HG03280 (cell line): Measurements from ENCODE around the gene PIGK.
A peak's percentile ranks its signal among the peaks of the same experiment; 100 is the strongest.
"Not testable (repeated sequence)": the region's sequence is repeated elsewhere in the genome, so short reads cannot be mapped to it uniquely, and the experiment has no call there.

Source experiments
- ATAC-seq: cut with Tn5 transposase; IDR thresholded peaks from one replicate; pipeline ENCODE4 v1.9.1; 2021; ENCODE audit warnings: mild to moderate bottlenecking, moderate library complexity; ENCODE audit not compliant: unreplicated experiment

Gene PIGK

GRCh38 chr1:77197351-77197750 lies 21.9 kb downstream of the PIGK start:
- ATAC-seq: no peak

GRCh38 chr1:77193951-77194350 lies 25.3 kb downstream of the PIGK start:
- ATAC-seq: no peak

GRCh38 chr1:77188770-77189169 lies 30.5 kb downstream of the PIGK start:
- ATAC-seq: no peak

GRCh38 chr1:77186907-77187306 lies 32.3 kb downstream of the PIGK start:
- not testable (repeated sequence) for ATAC-seq

- ATAC-seq: no peak
These were observed 37.1 kb downstream of the PIGK start for GRCh38 chr1:77182083-77182482.

- ATAC-seq: no peak
These were observed 39.6 kb downstream of the PIGK start for GRCh38 chr1:77179632-77180031.

- ATAC-seq: no peak
These were observed 43.9 kb downstream of the PIGK start for GRCh38 chr1:77175230-77175844.

- ATAC-seq: no peak
These were observed 48.5 kb downstream of the PIGK start for GRCh38 chr1:77170687-77171086.

GRCh38 chr1:77168358-77168757 lies 50.9 kb downstream of the PIGK start:
- no peak for ATAC-seq

GRCh38 chr1:77164434-77164944 lies 54.7 kb downstream of the PIGK start:
- no peak for ATAC-seq

GRCh38 chr1:77159706-77160105 lies 59.5 kb downstream of the PIGK start:
- not testable (repeated sequence) for ATAC-seq

- ATAC-seq: no peak
These were observed 63.0 kb downstream of the PIGK start for GRCh38 chr1:77156214-77156613.

- ATAC-seq: no peak
These were observed 73.0 kb downstream of the PIGK start for GRCh38 chr1:77146270-77146669.

GRCh38 chr1:77143529-77144121 lies 75.6 kb downstream of the PIGK start:
- no peak for ATAC-seq

GRCh38 chr1:77139389-77139788 lies 79.8 kb downstream of the PIGK start:
- no peak for ATAC-seq

- no peak for ATAC-seq
These were observed 84.9 kb downstream of the PIGK start for GRCh38 chr1:77134359-77134758.

GRCh38 chr1:77133731-77134358 lies 85.4 kb downstream of the PIGK start:
- ATAC-seq: no peak

GRCh38 chr1:77126307-77126706 lies 92.9 kb downstream of the PIGK start:
- ATAC-seq: peak; percentile 83

- no peak for ATAC-seq
These were observed 97.7 kb downstream of the PIGK start for GRCh38 chr1:77121503-77121902.

- ATAC-seq: no peak
These were observed 98.3 kb downstream of the PIGK start for GRCh38 chr1:77120950-77121349.

GRCh38 chr1:77118712-77119111 lies 100.5 kb downstream of the PIGK start:
- no peak for ATAC-seq

GRCh38 chr1:77104672-77105071 lies 114.6 kb downstream of the PIGK start:
- no peak for ATAC-seq
